Cardiac fibroblast (primary cell): ENCODE measurements around the gene SERPINA5.

Experiments
- DNase-seq, 2 donors: peaks; one replicate each; pipeline versions ENCODE4 v3.0.0 to v3.0.0-alpha.2; 2010; ENCODE audit warnings: low read depth in 2 of 2
- H3K4me3 ChIP-seq, 2 donors: replicated peaks in 1 of 2; 1 replicate in 1 of 2; 2 replicates in 1 of 2; pipeline ENCODE4 v1.5.1; 2011; ENCODE audit warnings: low read depth in 2 of 2, low read length in 2 of 2, mild to moderate bottlenecking in 2 of 2, moderate library complexity in 1 of 2
- TF ChIP-seq, protein P1 (sequence below): IDR thresholded peaks from one replicate; pipeline ENCODE4 v1.5.1; 2011; ENCODE audit warnings: low read depth, mild to moderate bottlenecking, low read length, inconsistent platforms

The SERPINA5 gene

DNA sequence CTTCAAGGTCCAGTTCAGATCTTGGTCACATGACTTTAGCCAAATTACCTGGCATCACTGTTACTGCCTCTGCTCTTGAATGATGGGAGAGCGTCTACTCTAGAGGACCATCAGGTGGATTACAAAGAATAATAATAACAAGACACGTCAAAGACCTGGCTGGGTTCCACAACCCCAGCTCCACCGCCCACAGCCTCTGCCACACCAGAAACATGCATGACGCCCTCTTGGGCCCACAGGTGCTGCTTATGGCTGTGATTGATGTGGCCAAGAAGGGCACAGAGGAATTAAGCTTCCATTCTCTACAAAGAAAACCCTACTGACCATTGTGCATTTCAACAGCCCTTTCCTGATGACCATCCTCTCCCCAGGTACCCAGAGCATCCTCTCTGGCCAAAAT lies 49.2 kb downstream of the SERPINA5 start:
- TF ChIP-seq, protein P1, sequence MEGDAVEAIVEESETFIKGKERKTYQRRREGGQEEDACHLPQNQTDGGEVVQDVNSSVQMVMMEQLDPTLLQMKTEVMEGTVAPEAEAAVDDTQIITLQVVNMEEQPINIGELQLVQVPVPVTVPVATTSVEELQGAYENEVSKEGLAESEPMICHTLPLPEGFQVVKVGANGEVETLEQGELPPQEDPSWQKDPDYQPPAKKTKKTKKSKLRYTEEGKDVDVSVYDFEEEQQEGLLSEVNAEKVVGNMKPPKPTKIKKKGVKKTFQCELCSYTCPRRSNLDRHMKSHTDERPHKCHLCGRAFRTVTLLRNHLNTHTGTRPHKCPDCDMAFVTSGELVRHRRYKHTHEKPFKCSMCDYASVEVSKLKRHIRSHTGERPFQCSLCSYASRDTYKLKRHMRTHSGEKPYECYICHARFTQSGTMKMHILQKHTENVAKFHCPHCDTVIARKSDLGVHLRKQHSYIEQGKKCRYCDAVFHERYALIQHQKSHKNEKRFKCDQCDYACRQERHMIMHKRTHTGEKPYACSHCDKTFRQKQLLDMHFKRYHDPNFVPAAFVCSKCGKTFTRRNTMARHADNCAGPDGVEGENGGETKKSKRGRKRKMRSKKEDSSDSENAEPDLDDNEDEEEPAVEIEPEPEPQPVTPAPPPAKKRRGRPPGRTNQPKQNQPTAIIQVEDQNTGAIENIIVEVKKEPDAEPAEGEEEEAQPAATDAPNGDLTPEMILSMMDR, result no peak
- no peak for DNase-seq
- H3K4me3 ChIP-seq, result no peak overlapping the region

DNA sequence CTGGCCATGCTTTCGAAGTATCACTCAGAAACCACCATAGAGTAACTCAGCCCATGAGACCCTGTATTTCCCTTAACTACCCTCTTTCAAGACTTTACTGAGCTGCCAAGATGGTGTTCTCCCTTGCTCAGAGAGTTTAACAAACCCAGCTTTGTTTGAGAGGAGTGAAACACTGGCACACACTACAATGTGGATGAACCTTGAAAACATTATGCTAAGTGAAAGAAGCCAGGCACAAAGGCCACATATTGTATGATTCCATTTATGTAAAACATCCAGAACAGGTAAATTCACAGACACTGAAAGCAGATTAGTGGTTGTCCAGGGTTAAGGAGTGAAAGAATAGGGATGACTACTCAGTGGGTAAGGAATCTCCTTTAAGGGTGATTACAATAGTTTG lies 49.8 kb downstream of the SERPINA5 start:
- H3K4me3 ChIP-seq, result no peak overlapping the region
- no peak for DNase-seq
- TF ChIP-seq, protein P1, result no peak

DNA sequence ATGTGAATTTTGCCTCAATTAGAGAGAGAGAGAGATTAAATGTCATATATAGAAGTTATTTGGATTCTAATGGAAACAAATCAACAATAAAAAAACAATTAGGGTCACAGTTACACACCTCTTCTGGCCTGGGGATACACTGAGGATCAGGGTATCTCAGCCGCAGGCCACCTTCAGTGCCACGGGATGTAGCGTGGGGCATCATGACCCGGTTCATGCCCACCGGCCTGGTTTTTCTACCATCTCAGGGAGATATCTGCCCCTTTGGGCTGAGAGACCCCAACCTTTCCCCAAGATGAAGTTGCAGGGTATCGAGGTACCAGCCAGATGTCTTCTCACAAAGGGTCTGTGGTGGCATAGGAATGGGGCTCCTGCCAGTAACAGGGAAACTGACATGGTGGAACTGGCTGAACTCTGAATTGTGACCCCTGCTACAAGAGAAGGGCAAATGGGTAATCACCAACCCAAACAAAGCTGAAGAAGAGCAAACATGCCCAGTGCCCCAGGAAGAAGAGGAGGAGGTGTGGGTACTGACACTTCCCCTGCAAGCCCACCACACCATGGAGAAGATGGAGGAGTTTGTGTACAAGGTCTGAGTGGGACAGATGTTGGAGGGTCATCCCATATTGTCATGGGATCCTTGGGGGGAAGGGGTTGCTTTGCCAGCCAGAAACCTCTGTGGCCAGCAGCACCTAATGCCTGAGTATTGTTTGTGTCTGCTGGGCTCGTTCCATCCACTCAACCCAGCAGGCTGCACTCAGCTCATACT lies 50.5 kb downstream of the SERPINA5 start:
- TF ChIP-seq, protein P1, result no peak
- no peak for DNase-seq
- no peak overlapping the region for H3K4me3 ChIP-seq

DNA sequence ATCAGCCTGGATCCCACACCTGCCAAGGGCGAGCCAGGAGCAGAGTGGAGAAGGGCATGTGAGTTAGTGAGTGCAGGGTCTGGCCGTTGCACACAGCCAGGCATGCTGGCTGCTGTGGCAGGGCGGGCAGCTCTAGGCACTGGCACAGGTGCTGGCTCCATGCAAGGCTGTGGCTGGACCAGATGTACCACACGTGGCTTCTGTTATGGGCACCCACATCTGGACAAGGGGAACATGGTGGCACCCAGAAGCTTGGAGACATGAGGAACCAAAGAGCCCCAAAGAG lies 51.0 kb downstream of the SERPINA5 start:
- TF ChIP-seq, protein P1, result no peak
- DNase-seq, result no peak
- H3K4me3 ChIP-seq, result no peak overlapping the region

DNA sequence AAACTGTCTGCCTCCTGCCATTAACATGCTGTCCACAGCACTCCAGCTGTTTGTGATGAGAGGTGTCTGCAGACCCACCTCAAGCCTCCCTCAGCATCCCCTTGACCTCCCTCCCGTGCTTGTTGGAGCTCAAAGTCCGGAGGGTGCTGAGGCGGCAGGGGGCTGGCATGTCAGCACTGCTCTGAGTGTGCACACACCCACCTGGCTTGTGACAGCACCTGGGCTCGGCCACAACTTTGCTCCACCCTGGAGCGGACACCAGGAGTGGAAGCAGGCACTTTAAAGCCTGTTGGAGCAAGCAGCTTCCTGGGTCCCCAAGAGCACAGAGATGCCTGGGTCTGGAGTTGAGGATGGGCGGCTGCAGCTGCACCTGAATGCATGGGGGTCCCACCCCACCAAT lies 51.9 kb downstream of the SERPINA5 start:
- TF ChIP-seq, protein P1, result no peak
- no peak overlapping the region for H3K4me3 ChIP-seq
- no peak for DNase-seq

DNA sequence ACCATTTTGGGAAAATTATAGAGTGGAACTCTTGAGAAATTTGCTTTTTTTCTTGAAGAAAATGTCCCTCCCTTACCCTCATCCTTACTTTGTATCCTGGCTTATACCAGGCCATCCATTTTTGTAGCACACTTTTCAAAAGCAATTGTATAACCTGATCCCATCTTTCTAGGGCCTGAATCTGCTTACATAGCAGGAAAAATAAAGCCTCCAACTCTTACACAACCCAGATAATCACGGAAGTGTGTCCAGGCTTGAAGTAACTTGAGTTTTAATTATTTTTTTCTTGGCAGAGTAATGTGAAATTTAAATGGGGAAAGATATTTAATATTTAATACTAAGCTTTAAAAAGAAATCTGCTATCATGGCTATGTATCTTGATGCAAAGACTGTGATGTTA lies 53.9 kb downstream of the SERPINA5 start:
- no peak overlapping the region for H3K4me3 ChIP-seq
- TF ChIP-seq, protein P1, result no peak
- no peak for DNase-seq
